GM18526 (cell line): ENCODE results near the gene UPB1.

ENCODE experiments used
- POLR2A ChIP-seq: IDR thresholded peaks from 3 replicates; pipeline ENCODE4 v1.6.1; 2011; ENCODE audit not compliant: insufficient read length; ENCODE audit errors: extremely low read depth

The UPB1 gene

DNA sequence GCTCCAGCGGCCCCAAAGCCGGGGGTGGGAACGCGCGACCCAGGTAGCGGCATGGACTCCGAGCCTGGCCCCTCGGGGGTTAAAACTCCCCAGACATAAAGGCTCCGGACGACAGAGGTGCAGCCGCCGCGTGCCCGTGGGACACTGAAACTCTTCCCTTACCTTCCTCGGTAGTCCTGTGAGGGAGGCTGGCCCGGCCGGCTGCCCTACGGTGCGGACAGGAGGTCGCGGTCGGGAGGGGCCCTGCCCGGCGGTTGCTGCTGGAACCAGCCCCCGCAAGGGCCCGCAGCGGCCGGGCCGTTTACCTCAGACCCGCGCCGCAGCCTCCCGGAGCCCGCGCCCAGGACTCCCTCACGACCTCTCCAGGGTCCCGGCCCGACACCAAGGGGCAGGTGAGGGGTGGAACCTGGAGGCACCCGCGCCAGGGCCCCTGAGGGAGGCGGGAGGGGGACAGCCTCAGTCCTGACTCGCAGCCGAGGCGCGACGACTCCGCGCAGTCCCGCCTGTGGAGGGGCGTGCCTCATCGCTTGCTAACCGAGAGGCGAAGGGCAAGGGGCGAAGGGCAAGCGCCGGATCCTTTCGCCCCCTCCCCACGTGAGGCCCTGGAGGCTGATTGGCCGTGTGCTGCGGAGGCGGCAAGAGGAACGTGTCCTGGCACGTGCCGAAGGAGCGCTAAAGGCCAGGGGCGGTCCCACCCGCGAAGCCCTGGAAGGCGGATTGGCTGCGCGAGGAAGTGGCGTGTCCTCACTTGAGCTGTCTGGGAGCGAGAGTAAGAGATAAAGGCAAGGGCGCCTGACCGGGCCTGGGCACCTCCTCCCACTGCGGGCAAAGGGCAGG is at the start of gene UPB1:
TSS of gene UPB1 (plus strand) at position 805 of the 837 bp plus-strand sequence. CDS start 72 bp downstream, outside the sequence.
- no peak for TF ChIP-seq POLR2A

DNA sequence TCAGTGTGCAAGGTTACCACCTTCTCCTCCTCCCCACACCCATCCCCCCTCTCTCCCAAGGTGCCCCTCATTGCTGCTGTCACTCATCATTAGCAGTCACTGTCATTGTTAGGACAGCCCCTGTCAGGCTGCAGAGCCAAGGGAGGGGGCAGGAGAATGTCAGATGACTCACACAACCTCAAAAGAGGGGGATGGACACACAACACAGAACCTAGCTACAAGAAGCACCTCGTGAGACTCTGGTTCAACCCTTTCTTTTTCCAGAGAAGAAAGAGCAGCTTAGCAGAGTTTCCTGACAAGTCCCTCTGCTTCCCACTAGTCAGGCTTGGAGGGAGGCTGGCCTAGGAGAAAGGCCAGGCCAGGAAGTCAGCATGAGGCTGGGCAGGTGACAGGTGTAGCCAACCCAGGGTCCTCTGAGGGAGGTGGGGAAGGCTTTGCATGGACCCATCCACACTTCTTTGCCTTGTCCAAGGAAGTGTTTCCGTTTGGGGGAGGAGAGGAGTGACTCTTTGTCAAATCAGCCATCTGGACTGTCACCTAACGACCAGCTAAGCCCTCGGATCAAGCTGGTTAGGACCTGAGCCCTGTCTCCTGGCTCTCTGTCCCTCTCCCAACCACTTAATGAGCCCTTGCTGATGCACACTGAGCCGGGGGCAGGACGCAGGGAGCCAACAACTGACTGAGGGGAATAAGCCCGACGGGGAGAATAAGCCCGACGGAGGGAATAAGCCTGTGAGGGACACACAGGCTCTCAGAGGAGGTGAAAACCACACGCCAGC is 49.5 kb upstream of the UPB1 start:
- TF ChIP-seq POLR2A: no peak

DNA sequence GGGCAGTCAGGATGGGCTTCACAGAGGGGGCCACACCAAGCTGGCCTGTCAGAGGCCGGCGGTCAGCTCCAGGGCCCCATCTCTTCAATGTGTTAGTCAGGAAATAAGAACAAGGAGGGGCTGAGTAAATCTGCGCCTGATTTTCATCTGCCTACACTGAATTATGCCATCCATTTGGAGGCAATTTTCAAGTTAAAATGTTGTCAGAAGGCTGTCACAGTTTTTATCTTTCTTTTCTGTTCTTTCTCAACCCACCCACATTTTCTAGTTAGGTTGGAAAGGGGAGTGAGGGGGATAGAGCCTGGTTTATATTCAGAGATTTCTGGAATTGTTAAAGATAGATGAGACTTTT is 48.9 kb upstream of the UPB1 start:
- no peak for TF ChIP-seq POLR2A

DNA sequence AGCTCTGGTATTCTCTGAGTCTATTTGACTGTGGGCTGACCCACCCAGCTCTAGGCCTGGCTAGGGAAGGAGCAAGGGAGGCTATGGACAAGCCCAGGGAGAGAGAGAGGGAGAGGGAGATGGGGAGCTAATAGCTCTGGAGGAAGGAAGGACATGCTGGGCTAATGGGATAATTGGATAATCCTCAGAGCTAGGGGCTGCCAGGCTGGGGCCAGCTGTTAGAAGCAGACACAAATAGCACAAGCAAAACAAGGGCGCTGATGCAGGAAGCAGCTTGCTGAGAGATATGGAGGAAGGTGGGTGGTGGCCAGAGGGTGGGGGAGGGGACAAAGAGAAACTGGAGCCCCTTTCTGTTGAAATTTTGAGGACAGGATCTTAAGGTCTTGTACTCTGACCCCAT is 44.5 kb upstream of the UPB1 start:
- no peak for TF ChIP-seq POLR2A

DNA sequence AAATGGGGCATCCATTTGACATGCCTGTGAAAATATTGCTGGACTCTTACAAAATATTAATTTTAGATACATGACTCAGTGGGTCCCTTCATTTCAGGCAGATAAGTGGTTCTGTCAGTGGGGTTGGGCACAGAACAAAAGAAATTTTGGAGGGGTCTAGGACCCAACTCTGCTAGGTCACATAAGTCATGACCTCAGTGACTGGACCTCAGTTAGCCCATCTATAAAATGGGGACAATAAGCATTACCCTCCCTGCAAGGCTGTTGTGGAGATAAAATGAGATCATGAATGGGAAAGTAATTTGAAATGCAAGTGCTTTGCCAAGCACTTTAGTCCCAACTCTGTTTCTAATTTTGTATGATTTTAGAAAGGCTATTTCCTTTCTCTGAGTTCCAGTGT is 44.0 kb upstream of the UPB1 start:
- no peak for TF ChIP-seq POLR2A

DNA sequence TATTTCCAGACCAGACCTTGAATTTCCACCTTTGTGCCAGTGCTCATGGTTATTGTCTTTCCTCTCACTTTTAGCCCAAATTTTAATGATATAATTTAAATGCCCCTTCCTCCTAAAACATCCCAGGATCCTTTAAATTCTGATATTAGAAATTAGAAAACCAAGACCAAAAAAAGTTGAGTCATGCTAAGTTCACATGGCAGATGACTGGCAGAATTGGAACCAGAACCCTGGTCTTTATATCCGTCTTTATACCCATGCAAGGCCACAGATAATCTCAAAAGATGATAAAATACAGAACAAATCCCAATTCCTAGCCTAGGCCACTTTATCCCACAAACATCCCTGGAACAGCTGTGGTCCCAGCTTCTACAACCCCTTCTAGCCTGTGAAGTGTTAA is 41.3 kb upstream of the UPB1 start:
- TF ChIP-seq POLR2A: no peak

DNA sequence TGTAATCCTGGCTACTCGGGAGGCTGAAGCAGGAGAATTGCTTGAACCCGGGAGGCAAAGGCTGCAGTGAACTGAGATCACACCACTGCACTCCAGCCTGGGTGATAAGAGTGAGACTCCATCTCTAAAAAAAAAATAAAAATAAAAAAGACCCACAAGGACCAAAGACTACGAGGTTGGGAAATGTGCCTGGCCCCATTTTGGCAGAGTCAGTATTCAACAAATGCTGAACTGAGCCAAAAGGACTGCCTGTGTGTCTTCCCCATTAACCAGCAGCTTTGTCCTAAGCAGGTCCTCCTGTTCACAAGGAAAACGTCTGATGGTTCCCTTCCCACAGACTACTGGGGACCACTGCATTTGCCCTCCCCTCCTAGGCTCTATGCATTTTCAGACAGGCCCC is 40.1 kb upstream of the UPB1 start:
- TF ChIP-seq POLR2A: no peak

DNA sequence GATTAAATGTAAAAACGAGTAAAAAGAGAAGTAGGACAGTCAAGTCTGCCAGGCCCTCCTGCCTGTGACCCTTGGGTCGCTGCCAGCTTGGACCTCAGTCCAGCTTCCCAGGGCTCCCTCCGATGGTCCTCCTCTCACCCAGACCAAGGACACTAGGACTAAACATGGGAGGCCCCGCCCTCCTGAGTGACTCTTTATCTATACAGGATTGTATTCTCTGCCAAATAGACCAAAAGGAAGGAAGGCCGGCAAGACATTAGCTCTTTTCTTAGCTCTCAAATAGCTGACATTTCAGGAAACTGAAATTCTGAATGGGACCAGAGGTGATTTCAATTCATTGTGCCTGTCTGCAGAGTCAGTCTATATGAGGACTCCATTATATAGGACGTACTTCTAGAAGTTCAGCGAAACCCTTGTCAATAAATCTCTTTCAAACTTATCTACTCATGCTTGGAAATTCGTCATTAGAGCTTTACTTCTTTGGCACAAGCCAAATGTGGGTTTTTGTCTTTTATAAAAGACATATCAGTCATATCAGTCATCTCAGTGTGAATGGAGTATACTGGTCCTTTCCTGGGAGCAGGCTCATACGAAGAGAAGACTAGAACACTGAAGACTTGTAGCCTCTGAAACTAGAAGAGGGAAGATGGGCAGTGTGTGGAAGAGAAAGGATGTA is 39.2 kb upstream of the UPB1 start:
- no peak for TF ChIP-seq POLR2A

DNA sequence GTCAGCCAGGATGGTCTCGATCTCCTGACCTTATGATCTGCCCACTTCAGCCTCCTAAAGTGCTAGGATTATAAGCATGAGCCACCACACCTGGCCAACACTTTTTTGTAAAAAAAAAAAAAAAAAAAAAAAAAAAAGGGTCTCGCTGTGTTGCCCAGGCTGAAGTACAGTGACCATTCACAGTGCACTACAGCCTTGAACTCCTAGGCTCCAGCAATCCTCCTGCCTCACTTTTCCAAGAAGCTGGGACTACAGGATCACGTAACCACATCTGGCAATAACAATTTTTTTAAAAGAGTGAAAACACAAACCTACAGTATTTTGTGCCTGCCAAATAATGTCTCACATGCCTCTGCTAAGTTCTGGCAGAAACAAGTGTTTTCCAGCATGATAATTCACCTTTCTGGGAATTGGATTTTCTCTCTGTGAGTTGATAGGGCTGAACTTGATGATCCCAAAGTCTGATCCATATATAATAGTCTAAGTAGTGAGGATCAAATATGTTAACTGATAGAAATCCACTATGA is 37.2 kb upstream of the UPB1 start:
- no peak for TF ChIP-seq POLR2A

DNA sequence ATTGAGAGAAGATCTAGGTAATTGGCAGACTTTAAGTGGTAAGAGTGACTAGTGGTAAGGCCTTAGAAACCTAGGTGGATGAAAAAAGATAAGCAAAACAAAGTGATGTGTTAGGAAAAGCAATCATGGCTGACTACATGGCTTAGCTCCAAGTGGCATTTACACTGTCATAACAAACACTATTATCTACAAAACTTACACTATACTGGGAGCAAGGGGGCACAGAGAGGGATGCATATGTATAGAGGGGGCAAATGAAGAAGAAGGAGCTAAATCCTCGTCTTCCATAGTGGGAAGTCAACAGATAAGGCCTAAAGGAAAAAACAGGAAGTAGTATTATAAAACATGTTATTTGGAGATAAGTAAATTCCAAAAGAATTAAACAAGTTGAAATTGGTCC is 35.2 kb upstream of the UPB1 start:
- TF ChIP-seq POLR2A: no peak

DNA sequence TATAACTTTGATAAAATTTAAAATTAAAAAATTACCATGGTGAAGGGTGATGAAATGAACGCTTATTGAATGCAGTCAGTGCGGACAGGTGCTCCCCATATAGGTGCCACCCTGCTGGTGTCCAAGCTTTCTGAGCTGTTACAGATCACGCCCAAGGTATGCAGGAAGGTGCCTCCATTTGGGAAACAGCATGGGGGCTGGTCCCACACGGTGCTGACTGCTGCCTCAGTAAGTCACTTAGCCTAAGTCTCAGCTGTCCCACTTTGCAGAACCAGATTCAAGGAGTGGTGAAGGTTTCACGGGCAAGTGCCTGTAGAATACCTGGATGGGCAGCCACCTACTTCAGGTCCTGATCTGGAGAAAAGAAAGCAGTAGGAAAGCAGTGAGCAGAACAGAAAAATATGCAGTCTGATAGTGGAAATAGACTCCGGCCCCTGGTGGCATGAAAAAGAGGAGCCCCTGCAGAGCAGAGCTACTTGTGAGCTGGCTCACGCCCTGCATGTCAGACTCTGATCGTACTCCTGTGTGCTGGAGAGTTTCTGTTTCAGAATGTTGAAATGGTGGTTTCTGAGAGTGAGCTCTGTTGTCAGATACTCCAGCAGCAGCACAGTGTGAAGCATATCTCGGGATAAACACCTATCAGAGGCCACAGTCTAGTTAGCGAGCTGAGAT is 34.6 kb upstream of the UPB1 start:
- TF ChIP-seq POLR2A: no peak

DNA sequence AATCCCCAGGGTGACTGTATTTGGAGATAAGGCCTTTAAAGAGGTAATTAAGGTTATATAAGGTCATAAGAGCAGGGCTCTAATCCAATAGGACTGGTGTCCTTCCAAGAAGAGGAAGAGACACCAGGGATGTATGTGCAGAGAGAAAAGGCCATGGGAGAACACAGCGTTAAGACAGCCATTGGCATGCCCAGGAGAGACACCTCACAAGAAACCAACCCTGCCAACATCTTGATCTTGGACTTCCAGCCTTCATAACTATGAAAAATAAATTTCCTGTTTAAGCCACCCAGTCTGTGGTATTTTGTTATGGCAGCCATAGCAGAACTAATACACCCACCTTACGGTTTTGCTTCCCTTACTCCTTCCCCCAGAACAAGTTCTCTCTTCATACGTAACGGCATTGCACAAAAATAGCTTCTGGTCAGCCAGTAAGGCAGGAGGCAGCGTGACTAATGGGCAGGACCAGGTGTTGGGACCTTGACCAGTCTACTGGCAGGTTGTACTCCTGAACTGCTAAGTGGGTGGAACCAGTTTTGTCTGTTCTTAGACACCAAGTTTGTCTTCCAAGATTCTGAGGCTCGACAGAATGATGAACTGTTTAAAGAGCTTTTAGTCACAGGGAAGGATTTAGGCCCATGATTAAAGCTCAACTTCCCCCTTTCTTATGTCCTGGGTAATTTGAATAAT is 31.9 kb upstream of the UPB1 start:
- TF ChIP-seq POLR2A: no peak

DNA sequence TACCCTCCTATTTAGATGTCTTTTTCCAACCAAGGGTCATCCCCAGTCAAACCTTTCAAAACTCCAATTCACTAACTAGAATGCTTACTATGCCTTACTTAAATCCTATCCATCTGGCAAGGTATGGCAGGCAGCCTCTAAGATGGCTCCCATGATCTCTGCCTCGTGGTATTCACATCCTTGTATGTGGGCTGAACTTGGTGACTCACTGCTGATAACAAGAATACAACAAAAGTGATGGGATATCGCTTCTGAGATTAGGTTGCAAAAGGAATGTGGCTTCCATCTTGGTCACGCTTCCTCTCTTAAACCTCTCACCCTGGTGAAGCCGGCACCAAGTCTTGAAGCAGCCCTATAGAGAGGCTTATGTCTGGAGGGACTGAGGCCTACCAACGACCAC is 29.6 kb upstream of the UPB1 start:
- no peak for TF ChIP-seq POLR2A

DNA sequence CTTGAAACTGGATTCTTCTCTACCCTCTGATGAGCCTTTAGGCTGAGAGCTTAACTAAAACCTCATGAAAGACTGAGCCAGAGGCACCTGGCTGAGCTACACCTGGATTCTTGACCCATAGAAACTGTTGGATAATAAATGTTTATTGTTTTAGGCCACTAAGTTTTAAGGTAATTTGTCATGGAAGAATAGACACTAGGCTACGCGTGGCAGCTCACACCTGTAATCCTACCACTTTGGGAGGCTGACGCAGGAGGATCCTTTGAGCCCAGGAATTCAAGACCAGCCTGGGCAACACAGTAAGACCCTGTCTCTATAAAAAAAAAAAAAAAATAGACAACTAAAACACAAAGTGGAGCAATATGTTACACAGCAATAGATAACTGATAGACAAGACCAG is 29.2 kb upstream of the UPB1 start:
- no peak for TF ChIP-seq POLR2A
